Fibroblast of skin of abdomen (primary cell): ENCODE results near the gene GRM4.
A peak's percentile ranks its signal among the peaks of the same experiment; 100 is the strongest.

Experiments
- DNase-seq: peaks from one replicate; pipeline ENCODE4 v3.0.0-alpha.2; 2013

The GRM4 gene

DNA sequence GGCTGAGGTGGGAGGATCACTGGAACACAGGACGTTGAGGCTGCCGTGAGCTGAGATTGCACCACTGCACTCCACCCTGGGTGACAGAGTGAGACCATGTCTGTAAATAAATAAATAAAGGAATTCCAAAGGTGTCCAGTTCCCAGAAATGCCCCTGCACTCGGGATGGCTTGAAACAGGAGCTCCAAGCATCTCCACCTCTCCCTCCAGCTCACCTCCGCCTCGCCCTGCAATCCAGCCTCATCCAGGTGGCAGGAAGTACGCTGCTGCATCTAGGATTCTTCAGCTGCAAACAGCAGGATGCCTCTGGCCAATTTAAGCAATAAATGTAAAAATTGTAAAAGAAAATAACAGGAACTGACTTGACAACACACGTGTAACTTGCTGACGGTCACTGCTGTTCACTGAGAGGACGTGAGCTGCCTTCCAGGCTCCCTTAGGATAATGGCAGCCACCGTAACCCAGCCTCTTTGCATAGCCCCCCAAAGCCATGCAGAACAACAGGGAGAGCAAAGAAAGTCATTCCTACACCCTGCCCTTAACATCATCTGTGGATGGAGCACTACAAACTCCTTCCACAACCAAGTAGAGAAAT lies 11.4 kb upstream of the GRM4 start:
- no peak for DNase-seq

DNA sequence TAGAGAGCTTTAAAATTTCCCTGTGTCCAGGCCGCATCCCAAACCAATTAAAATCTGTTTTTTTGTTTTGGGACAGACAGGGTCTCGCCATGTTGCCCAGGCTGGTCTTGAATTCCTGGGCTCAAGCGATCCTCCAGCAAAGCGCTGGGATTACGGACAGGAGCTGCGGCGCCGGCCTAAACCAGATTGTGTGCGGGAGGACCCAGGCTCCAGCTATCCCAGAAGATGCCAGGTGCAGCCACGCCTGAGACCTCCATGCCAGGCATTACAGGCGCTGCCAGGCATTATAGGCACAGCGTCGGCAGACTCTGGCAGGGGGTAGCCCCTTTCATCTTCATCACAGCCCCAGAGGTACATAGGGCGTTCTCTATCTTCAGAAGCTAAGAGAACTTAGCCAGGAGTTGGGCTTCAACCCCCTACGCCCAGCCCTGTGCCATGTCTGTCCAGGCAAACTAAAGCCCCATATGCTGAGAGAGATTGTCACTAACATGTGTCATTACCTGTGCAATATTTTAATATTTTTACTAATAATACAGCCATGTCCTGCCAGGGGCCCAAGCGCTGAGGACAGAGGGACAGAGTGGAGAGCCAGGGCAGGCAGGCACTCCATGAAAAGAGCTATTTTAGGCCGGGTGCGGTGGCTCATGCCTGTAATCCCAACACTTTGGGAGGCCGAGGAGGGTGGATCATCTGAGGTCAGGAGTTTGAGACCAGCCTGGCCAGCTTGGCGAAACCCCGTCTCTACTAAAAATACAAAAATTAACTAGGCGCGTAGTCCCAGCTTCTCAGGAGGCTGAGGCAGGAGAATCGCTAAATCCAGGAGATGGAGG lies 9.8 kb upstream of the GRM4 start:
- no peak for DNase-seq

DNA sequence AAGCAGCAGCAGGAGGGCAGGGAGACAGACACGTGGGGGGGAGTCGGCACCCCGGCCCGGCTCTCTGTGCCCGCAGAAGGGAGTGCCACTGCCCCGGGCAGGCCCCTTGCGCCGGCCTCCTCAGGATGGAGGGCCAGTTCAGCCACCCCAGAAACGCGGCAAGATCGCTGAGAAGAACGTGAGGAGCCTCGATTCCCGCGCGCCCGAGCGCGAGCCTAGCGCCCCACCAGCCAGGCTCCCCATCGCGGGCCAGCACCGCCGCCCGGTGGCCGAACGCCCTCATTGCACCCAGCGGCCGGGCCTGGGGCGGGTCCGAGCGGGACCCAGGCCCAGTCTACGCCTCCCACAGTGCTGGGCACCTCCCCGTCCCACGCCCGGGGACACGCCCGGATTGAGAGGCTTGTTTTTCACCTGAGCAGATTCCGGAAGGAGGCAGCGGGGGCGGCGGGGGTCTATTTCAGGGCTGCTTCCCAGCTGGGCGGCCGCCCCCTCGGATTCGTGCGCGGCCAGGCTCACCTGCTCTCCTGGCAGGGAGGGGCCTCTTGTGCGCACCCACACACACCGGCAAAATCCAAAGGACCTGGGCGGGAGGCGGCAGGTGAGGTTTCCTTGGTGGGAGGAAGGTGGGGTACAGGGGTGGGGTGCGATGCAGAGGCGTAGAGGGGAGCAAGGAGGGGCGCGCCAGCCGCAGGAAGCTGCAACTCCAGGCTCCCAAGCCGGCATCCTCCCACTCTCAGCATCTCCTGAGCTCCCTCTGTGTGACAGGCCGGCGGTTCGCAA lies 9.0 kb upstream of the GRM4 start:
- DNase-seq = peak; percentile 43

DNA sequence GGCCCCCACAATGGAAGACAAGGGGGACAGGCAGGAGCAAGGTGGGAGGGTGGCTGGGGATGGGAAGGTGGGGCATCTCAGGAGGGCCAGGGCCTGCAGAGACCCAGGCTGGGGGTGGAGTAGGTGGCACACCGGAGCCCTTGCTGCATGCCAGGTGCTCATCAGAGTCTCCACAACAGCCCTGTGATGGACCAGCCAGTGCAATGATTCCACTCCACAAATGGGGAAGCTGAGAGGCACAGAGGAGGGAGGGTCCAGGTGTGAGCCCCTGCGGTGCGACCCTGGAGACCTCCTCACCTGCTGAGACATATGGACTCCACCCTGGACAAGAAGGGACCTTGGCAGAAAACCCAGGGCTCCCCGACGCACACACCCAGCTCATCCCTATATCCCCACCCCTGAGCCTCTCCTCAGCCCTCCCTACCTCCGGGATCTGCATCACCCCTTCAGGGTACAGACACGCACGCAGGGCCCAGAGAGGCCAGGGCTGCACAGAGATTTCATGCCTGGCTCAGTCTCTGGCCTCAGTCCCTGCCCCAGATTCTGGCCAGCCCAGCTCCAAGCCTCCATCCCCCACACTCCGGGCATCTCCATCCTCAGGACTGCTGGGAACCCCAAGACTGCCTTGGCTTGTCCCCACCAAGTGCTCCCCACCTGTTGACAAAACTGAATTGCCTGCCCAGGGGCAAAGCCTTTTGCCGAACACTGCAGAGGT lies 7.1 kb upstream of the GRM4 start:
- no peak for DNase-seq

DNA sequence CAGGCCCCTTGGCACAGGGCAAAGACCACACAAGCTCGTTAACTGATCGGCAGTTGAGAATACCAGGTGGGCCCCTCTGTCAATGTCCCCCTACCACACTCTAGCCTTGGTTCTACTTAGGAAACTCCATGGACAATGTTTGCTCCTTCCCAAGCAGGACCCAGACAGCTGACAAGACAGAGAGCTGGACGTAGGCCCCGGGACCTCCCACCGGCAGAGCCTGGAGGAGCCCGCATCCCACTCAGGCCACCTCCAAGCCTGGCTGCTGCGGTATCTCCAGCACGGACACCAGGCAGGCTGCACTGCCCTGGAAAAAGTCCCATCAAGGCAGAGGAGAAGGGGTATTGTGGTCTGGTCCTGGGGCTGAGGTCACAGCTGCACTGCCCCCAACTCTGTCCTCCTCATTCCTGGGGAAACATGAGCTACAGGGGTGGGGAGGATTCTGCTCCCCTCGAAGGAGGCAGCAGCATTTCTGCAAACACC lies 6.2 kb upstream of the GRM4 start:
- no peak for DNase-seq

DNA sequence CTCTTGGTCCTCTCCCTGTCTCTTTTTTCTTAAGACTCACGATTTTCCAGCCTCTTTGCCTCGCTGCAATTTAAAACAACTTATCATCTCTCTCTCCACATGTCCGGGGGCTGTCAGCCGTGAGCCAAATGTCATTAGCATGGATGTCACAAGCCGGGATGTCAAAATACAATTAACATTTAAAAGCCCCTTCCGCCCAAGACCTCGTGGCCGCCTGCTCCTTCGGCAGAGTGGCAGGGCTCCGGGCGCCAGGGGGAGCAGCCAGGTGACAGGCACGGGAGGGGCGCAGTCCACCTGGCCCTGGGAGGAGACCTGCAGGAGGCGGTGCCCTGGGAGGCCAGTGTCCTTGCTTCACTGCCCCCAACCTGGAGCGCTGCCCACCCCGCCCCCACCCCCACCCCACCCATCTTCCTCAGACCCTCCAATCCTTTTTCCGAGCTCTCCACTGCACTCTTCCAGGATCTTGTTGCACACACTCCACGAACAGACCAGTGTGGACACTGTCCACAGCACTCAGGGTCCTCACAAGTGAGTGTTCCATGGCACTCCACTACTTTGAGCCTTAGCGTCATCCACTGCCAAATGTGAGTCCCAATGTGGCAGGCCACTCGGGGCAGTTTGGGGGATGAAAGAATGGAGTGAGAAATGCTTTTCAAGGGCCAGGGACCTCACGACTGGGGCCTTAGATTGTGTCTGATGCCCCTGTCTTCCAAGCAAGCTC lies 5.6 kb upstream of the GRM4 start:
- DNase-seq = no peak

DNA sequence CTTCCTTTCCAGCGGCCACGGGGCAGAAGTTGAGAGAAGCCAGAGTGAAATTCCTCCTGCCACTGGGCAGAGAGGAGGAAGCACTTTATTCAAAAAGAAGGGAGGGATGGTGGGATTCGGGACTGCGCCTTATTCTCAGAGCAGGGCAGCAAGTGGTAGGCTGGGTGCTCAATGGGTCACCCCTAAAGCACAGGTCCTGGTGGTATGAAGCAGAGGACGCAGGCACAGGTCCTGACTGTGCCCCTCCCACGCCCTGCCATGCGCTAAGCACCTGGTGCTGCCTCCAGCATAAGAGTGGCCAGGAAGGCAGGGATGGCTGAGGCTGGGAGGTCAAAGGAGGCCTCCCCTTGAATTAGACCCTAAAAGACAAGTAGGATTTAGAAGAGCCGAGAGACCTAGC lies 4.9 kb upstream of the GRM4 start:
- no peak for DNase-seq

DNA sequence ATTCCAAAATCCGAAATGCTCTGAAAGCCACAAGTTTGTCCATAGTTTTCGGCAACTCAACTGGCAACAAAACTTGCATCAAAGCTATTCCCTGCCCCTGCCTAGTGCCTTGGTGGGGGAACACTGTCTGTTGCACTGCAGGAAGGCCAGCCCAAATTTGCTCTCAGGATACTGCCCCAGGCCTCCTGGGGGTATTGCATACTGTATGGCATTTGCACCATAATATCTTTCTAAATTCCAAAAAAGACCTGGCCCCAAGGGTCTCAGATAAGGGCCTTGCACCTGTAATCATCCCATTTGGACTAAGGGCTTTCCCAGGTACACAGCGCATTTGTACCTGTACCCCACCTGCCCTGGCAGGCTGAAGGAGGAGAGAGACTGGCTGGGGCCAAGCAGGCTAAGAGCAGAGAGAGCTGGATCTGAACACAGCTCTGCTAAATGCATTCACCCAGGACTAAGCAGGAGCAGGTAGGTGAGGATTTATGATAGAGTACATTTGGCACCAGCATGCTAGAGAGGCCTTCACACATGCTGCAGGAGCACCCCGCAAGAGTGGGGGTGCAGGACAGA lies 4.0 kb upstream of the GRM4 start:
- DNase-seq = no peak

DNA sequence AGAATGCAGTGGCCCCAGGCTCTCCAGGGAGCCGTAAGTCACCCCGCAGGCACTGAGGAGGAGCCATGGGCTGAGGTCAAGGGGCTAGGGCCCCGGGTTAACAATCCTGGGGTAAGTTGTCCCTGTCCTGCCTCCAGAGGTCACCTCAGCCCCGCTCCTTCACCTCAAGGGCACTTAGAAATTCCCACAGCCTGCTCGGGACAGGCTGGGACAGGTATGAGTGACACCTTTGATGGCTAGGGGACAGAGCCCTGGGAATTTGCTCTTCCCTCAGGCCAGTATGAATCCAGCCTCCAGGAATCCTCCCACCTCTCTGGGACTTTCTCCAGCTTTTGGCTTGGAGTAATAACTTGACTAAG lies 3.5 kb upstream of the GRM4 start:
- no peak for DNase-seq

DNA sequence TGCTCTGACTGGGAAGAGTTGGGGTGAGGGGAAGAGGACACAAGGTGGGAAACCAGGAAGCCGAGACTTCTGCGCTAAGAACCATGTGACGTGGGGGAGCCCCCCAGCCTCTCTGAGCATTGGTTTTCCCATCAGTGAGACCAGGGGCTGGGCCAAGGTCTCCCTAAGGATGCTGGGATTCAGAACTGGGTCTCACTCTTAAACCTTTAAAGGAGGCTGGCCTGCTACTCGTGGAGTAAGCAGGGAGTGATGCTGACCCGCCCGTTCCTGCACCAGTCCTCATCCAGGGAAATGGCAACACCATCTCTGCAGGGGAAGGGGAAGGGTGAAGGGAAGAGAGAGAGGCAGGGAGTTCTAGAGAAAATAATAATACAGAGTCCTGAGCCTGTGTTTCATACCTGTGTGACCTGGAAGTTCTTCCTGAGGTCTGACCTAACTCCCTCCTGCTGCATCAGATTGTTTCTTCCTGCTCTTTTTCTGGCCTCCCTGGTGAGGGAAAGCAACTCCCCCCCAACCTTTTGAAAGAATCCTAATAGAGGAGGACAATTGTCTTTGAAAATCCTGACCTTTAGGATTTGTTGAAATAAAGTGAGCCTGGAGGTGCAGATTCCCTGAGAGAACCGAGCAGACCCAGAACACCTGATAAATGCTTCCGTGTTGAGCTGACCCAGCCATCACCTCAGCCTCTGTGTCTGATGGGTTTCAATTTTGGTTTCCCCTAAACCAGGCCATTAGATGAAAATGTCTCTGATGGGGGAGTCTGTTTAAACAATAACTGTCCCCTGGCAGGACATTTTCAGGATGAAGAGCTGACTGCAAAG lies 3.0 kb upstream of the GRM4 start:
- DNase-seq = no peak

DNA sequence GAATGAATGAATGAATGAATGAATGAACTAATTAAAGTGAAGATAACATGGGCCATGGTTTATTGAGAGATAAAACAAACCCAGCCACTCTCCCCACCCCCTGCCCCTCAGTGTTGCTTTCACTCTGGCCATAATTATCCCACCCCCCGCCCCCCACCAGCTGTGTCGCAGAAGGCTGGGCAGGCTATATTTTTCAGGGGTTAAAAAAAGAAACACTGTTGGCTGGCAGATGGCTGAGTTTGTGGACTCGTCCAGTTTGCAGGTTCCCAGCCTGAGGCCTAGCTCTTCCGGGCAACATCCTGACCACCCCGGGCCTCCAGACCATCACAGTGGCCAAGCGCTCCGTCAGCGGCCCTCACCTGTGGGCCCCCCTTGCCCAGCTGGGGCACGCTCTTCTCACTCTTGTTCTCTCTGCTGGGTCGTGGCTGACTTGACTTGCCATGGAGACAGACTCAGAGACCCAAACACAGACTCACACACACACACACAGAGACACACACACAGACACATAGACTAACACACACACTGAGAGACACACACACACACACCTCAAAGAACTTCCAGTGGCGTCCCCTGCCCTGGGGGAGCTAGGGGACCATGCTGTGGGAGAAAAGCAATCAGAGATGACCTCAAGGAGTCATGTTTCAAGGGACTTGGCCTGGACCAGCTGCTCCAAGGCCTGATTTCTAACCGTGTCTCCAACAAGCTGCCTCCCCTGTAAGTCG lies 2.2 kb upstream of the GRM4 start:
- no peak for DNase-seq

DNA sequence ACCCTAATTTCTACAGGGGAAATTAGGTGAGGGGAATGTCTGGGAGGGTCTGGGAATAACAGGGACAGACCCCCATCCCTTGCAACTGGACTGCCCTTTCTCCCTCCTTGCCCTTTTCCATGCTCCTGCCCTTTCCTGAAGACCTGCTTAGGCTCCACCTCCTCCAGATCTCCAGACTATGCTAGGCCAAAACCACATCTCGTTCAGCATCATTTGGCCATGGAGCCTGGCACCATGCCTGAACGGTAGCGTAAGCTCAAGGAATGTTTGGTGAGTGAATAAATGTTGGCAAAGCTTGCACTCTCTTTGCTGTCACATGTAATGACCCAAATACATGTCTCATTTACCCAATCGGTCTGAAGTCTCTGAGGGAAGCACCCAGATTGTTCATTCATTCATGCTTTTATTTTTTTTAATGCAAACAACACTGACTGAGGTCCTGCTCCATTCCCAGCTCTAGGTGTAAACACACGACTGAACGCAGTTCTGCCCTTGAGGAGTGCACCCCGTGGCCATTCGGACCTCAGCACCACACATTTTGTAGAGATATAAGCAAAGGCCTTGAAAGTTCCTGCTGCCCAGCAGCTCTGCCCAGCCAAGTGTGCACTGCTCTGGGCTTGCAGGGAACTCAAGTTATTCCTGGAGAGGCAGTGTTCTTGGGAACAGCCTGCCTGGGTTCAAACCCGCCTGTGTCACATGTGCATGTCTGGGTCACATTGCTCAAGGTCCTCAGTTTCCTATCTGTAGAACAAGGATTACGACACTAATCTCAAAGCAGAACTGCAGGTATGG lies 1.1 kb upstream of the GRM4 start:
- DNase-seq = peak; percentile 28

DNA sequence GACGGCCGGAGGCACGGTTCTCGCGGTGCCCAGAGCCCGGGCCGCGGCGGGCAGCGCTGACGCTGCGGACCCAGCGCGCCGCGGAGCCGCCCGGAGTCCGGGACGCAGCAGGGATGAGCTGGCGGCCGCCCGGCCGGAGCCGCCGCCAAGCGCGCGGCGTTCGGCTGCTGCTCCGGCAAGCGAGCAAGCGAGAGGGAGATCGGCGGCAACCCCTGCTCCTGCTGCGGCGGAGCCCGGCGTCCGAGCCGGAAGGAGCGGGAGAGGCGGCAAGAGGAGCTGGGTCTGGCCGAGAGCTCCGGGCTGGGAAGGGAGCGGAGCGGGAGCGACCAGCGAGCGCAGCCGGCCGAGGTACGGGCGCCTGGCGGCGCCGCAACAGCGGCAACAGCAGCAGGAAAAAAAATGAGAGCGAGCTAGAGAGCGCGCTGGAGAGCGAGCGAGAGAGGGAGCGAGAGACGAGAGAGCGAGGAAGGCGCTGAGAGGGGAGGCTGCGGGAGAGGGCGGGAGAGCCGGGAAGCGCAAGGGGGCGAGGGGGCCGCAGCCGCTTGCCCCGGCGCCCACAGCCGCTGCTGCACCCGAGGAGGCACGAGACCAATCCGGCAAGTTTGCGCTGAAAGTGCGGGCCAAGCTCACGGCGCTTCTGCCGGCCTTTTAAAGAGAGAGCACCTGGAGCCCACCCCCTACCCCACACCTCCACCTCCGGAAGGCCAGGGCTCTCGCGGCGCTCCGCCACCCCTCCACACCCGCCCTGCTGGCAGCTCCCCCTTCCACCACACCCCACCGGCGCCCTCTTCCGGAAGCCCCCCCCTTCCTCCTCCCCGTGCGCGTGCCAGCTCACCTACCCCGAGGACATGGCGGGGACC lies 496 bp downstream of the GRM4 start:
- peak; percentile 32 for DNase-seq

DNA sequence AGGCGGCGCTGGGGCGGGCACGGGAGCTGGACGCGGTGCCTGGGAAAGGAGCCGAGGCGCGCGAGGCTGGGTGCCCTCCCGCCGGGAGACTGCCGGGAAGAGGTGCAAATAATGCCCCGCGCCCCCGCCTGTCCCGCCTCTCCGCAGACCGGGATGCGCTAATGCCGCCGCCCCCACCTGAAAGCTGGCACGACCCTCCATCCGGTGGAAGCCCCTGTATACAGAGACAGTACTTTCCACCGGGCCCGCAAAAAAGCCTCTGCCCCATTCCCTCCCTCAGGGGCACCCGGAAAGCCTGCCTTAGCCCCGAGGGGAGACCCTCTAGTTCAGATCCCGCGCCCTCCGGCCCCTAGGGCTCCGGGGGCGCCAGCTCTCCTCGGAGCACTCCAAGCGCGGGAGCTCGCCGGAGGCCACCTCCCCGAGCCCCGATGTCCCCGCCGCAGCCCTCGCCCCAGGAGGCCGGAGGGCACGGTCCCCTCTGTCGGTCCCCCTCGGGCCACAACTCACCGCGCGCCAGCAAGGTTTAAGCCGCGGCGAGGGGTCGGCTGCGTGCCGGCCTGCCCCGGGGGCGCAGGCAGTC lies 1.2 kb downstream of the GRM4 start:
- DNase-seq = no peak

DNA sequence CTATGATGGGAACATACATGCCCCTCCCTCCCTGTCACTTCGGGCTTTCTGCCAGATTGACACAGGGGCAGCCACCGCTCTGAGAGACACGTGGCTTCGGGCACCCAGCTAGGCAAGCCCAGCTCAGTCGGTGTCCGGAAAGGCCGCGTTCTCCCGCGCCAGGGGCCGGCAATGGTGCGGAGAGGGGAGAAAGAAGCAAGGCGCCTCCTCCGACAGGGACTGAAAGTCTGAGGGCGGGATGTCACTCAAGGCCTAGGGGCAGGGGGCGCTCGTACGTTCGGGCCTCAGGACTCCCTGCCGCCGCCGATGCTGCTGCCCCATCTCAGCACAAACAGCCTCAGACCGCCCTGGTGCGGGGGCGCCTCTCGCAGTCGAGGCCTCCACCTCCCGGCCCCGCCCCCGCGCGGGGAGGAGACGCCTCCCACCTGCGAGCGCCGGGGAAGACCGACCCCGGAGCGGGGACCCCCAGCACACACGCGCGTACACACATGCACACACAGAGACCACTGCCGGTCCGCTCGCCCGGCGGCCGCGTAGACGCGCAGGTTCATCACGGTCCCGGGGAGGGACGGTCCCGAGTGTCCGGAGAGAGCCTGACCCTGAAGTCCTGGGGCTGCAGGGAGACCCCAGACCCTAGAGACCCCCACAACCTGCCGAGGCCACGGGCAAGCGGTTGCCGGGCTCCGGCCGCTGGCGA lies 1.9 kb downstream of the GRM4 start:
- peak; percentile 11 for DNase-seq

DNA sequence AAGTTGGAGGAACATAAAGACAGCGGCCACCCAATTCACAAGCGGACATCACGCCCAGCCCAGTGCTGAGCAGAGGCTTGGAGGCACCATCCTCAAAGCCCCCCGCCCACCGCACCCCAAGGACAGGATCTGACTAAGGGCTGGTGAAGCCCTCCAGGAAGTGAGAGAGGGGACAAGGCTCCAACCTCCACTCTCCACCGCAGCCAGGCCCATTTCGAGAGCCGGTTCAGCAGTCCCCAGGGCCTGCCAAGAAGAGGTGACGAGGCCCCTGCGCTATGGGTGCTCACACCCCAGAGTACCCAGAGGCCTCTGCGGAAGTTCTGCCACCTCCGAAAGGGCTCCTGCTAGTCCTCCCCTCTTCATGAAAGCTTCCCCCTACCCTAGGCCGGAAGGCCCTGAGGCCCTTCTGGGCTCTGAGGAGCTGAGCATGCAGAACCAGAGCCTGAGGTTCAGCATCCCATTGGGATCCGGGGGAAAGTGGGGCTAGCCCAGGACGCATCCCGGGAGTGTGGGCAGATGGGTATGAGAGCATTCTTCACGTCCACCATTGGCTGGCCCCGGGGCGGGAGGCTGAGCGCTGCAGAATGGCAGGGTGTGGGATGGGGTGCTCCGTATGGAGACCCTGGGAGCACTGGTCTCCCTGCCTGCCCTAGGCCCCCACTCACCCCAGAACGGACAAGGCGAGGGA lies 2.5 kb downstream of the GRM4 start:
- DNase-seq = no peak
